ENCODE data around the gene BDH1. TPM values are rescaled to one million over a fixed set of nuclear protein-coding genes. Genes with fewer than 3 reads are reported as not detected.
"Not testable (repeated sequence)": the region's sequence is repeated elsewhere in the genome, so short reads cannot be mapped to it uniquely, and the experiment has no call there.

BDH1 gene
- total and polyA plus RNA-seq, 4 donors: 18.7 to 57.9 (median 33.1) TPM

DNA sequence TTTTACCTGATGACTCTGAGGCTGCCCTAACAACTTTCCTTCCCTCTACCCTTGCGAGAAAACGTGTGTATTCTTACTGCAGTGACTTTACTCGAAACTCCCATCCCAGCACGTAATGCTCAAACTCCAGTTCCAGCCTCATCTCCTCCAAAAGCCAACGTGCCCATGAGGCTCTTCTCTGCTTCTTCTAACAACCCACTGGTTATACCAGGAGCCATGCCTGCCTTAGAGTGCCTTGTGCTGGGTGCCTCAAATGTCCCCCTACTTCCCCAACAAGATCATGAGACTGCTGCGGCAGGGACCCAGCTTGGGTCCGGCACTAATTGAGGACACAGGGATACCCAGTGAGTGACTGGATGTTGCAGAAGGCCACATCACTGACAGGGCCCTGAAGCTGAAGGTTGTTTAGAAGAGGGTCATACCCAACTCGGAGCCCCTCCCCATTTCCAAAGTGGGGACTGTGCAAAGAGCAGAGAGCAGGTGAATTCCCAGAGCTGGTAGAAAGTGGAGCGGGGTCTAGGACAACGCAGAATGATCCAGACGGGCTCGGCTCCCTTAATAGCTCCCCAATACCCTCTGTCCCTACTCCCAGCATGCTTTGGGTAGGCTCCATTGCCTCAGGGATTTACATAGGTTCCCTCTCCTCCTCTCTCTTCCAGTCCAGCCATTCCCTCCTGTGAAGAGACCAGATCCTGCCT is 71.4 kb downstream of the BDH1 start:
- Histone ChIP-seq H3K27ac (ENCODE audit: low read depth, low read length) (no peak overlapping the region), H3K4me3 (ENCODE audit: low read depth, low read length) (no peak overlapping the region), H3K9me3 (ENCODE audit: control insufficient read depth, insufficient read depth, low read length) (no peaks in the 10 kb centered on the region), H3K36me3 (ENCODE audit: control insufficient read depth, insufficient read depth, low read length) (no peaks in the 10 kb centered on the region), H3K27me3 (ENCODE audit: control insufficient read depth, insufficient read depth, low read length) (no peaks in the 10 kb centered on the region), H3K4me1 (ENCODE audit: control insufficient read depth, insufficient read depth, low read length) (peaks cover 2% of the 10 kb centered on the region)
- WGBS (ENCODE audit: insufficient coverage): 93% methylated on average over 9 of the region's 12 CpGs
- no peak for DNase-seq (ENCODE audit: low read depth in 4 of 6, low spot score in 6 of 6)

- Histone ChIP-seq H3K27me3 (ENCODE audit: control insufficient read depth, insufficient read depth, low read length) (no peaks in the 10 kb centered on the region), H3K27ac (ENCODE audit: low read depth, low read length) (no peak overlapping the region)
- no peak for DNase-seq (ENCODE audit: low read depth in 4 of 6, low spot score in 6 of 6)
Observed at GRCh38 chr3:197482001-197482400, 73.8 kb downstream of the BDH1 start.

GRCh38 chr3:197480320-197480719 is 75.4 kb downstream of the BDH1 start:
- Histone ChIP-seq H3K36me3 (ENCODE audit: control insufficient read depth, insufficient read depth, low read length) (no peaks in the 10 kb centered on the region), H3K9me3 (ENCODE audit: control insufficient read depth, insufficient read depth, low read length) (no peaks in the 10 kb centered on the region), H3K27ac (ENCODE audit: low read depth, low read length) (no peak overlapping the region), H3K27me3 (ENCODE audit: control insufficient read depth, insufficient read depth, low read length) (no peaks in the 10 kb centered on the region), H3K4me1 (ENCODE audit: control insufficient read depth, insufficient read depth, low read length) (peaks cover 5% of the 10 kb centered on the region), H3K4me3 (ENCODE audit: low read depth, low read length) (no peak overlapping the region)
- DNase-seq (ENCODE audit: low read depth in 4 of 6, low spot score in 6 of 6): no peak
- WGBS (ENCODE audit: insufficient coverage): 100% methylated on average over 2 of the region's 3 CpGs

More at GRCh38 chr3:197482001-197482400, 73.8 kb downstream of the BDH1 start:
- Histone ChIP-seq H3K9me3 (ENCODE audit: control insufficient read depth, insufficient read depth, low read length) (no peaks in the 10 kb centered on the region), H3K36me3 (ENCODE audit: control insufficient read depth, insufficient read depth, low read length) (no peaks in the 10 kb centered on the region), H3K4me1 (ENCODE audit: control insufficient read depth, insufficient read depth, low read length) (peaks cover 5% of the 10 kb centered on the region), H3K4me3 (ENCODE audit: low read depth, low read length) (no peak overlapping the region)
- WGBS (ENCODE audit: insufficient coverage): no CpG with 5 or more reads among the region's 4 CpGs

- no peak overlapping the region for H3K4me3 ChIP-seq (ENCODE audit: low read depth, low read length)
- H3K4me1 ChIP-seq (ENCODE audit: control insufficient read depth, insufficient read depth, low read length): peaks cover 5% of the 10 kb centered on the region
- no peaks in the 10 kb centered on the region for H3K36me3 ChIP-seq (ENCODE audit: control insufficient read depth, insufficient read depth, low read length)
- WGBS (ENCODE audit: insufficient coverage): 63% methylated on average over 9 of the region's 11 CpGs
- H3K27ac ChIP-seq (ENCODE audit: low read depth, low read length): no peak overlapping the region
- DNase-seq (ENCODE audit: low read depth in 4 of 6, low spot score in 6 of 6): peak in 2 of 6 donors; percentile 77 to 82
- no peaks in the 10 kb centered on the region for H3K9me3 ChIP-seq (ENCODE audit: control insufficient read depth, insufficient read depth, low read length)
- H3K27me3 ChIP-seq (ENCODE audit: control insufficient read depth, insufficient read depth, low read length): no peaks in the 10 kb centered on the region
Observed at GRCh38 chr3:197478746-197479668, 76.8 kb downstream of the BDH1 start.

DNA sequence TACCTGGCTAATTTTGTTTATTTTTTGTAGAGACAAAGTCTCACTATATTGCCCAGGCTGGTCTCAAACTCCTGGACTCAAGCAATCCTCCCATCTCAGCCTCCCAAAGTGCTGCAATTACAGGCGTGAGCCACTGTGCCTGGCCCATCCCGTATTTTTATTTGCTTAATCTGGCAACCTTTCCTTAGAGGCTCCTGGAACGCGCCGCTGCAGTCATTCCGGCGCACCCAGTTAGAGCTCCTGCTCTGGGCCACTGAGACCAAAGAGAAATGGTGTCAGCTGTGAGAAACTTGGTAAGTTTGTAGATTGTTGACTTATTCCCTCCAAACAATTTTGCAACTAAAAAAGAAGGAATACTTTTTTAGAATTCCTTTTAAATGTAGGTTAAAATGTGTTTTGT is 78.0 kb downstream of the BDH1 start:
- not testable (repeated sequence) for H3K27ac ChIP-seq (ENCODE audit: low read depth, low read length); H3K36me3 ChIP-seq (ENCODE audit: control insufficient read depth, insufficient read depth, low read length); DNase-seq (ENCODE audit: low read depth in 4 of 6, low spot score in 6 of 6); H3K9me3 ChIP-seq (ENCODE audit: control insufficient read depth, insufficient read depth, low read length); H3K27me3 ChIP-seq (ENCODE audit: control insufficient read depth, insufficient read depth, low read length); H3K4me3 ChIP-seq (ENCODE audit: low read depth, low read length); H3K4me1 ChIP-seq (ENCODE audit: control insufficient read depth, insufficient read depth, low read length)
- no CpG with 5 or more reads among the region's 7 CpGs for WGBS (ENCODE audit: insufficient coverage)

DNA sequence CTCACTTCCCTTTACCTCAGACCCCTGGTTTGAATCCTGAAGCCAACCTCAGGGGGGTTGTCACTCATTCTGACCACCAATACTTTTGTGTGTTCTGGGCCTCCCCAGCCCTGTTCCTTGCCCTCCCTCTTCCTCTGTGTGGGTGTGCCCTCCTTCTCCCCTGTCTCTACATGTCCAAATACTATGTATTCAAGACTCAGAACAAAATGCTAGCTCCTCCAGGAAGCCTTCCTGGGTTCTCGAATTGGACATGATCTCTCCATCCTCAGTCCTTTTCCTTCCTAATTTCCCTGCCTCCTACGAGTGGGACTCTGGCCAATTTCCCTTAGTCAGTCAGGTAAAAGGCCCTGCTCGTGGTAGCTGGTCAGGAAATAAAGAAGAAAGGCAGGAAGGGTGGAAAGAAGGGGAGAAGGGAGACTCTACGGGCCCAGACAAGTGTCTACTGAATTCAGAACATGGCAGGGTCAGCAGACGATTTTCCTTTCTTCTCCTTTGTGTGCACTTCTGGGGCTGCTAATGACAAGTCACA is 79.7 kb downstream of the BDH1 start:
- no peaks in the 10 kb centered on the region for H3K27me3 ChIP-seq (ENCODE audit: control insufficient read depth, insufficient read depth, low read length)
- H3K27ac ChIP-seq (ENCODE audit: low read depth, low read length): no peak overlapping the region
- no peak overlapping the region for H3K4me3 ChIP-seq (ENCODE audit: low read depth, low read length)
- no peaks in the 10 kb centered on the region for H3K9me3 ChIP-seq (ENCODE audit: control insufficient read depth, insufficient read depth, low read length)
- 54% methylated on average over 4 of the region's 5 CpGs for WGBS (ENCODE audit: insufficient coverage)
- no peaks in the 10 kb centered on the region for H3K36me3 ChIP-seq (ENCODE audit: control insufficient read depth, insufficient read depth, low read length)
- H3K4me1 ChIP-seq (ENCODE audit: control insufficient read depth, insufficient read depth, low read length): peaks cover 9% of the 10 kb centered on the region
- no peak for DNase-seq (ENCODE audit: low read depth in 4 of 6, low spot score in 6 of 6)

DNA sequence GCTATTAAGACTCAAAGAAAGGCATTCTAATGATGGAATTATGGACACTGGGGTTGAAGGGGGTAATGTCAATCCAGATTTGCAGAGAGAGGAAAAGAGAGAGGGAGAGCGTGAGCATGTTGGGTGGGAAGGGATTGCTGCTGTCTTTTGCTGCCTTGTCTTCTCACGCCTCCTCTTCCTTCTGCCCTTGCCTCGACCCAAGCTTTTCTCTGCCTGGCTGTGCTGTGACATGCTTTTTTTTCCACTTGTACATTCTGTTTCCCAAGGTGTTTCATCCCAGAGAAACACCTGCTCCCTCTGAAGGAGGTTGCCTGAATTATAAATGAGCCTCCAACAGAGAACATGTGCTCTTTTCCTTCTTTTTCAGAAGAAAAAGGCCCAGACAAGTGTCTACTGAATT is 80.3 kb downstream of the BDH1 start:
- WGBS (ENCODE audit: insufficient coverage): 78% methylated on average over 2 of the region's 3 CpGs
- DNase-seq (ENCODE audit: low read depth in 4 of 6, low spot score in 6 of 6): no peak
- no peaks in the 10 kb centered on the region for H3K36me3 ChIP-seq (ENCODE audit: control insufficient read depth, insufficient read depth, low read length)
- no peak overlapping the region for H3K4me3 ChIP-seq (ENCODE audit: low read depth, low read length)
- H3K4me1 ChIP-seq (ENCODE audit: control insufficient read depth, insufficient read depth, low read length): peaks cover 9% of the 10 kb centered on the region
- H3K27ac ChIP-seq (ENCODE audit: low read depth, low read length): no peak overlapping the region
- H3K27me3 ChIP-seq (ENCODE audit: control insufficient read depth, insufficient read depth, low read length): no peaks in the 10 kb centered on the region
- H3K9me3 ChIP-seq (ENCODE audit: control insufficient read depth, insufficient read depth, low read length): no peaks in the 10 kb centered on the region

DNA sequence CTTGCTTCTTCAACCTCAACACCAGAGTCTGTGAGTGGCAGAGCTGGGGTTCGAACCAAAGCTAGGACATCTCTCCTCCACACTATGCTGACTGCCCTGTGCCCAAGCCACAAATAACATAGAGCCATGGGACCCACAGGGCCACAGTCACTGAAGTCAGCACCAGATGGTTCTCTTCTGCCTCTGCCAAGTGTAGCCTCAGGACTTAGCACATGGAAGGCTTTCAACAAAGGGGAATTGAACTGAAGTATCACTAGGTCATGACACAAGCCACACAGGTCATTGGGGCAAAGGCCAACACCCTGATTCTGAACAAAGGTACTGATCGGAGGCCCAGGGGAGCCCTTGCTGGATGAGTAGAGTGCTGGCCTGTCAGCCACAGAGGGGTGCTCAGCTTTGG is 83.6 kb downstream of the BDH1 start:
- H3K36me3 ChIP-seq (ENCODE audit: control insufficient read depth, insufficient read depth, low read length): no peaks in the 10 kb centered on the region
- DNase-seq (ENCODE audit: low read depth in 4 of 6, low spot score in 6 of 6): no peak

DNA sequence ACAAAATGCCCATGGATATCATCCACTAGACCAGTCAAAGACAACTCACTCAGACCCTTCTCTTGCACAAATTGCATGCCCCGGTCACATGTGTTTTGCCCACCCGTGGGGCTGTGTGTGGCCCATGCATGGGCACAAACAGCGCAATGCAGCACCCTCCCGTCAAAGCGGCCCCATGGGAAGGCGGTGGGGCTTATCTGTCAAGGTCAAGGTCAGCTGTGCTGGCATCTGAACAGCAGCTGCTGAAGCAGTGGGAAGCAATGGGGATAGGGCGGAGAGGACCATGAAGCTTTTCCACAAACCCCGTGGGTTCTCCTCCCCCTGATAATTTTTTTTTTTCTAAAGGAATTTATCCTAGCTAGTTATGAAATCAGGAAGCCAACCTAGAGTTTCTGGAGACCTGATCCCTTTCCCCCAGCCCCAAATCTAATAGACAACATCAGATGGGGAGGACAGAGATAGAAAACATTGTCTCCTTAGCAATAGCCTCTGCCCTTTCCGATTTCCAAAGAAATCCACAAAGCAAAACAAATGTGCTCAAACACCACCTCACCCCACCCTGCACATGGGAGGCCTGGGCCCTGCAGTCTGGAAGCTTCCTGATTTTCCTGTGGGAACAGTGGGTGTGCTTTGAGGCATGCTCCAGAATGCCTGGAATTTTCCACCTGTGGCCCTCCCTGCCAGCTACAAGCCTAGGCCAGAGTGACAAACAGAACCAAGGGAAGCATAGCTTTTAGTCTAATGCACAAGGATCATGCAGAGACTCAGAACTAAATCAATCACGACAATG is 84.4 kb downstream of the BDH1 start:
- peaks cover 19% of the 10 kb centered on the region for H3K4me1 ChIP-seq (ENCODE audit: control insufficient read depth, insufficient read depth, low read length)
- no peaks in the 10 kb centered on the region for H3K9me3 ChIP-seq (ENCODE audit: control insufficient read depth, insufficient read depth, low read length)
- WGBS (ENCODE audit: insufficient coverage): 92% methylated on average over 7 of the region's 10 CpGs
- H3K36me3 ChIP-seq (ENCODE audit: control insufficient read depth, insufficient read depth, low read length): no peaks in the 10 kb centered on the region
- H3K27ac ChIP-seq (ENCODE audit: low read depth, low read length): no peak overlapping the region
- no peaks in the 10 kb centered on the region for H3K27me3 ChIP-seq (ENCODE audit: control insufficient read depth, insufficient read depth, low read length)
- no peak overlapping the region for H3K4me3 ChIP-seq (ENCODE audit: low read depth, low read length)
- DNase-seq (ENCODE audit: low read depth in 4 of 6, low spot score in 6 of 6): no peak

More for the DNA sequence above, 83.6 kb downstream of the BDH1 start:
- Histone ChIP-seq H3K27ac (ENCODE audit: low read depth, low read length) (no peak overlapping the region), H3K4me3 (ENCODE audit: low read depth, low read length) (no peak overlapping the region), H3K4me1 (ENCODE audit: control insufficient read depth, insufficient read depth, low read length) (peaks cover 13% of the 10 kb centered on the region), H3K9me3 (ENCODE audit: control insufficient read depth, insufficient read depth, low read length) (no peaks in the 10 kb centered on the region), H3K27me3 (ENCODE audit: control insufficient read depth, insufficient read depth, low read length) (no peaks in the 10 kb centered on the region)
- WGBS (ENCODE audit: insufficient coverage): 78% methylated on average over 2 of the region's 2 CpGs

Data from spinal cord (tissue), 10 donors.